ENCODE measurements around the gene HBEGF.

GRCh38 chr5:140349244-140349643 is 2.8 kb upstream of the HBEGF start:
- no peak for TF ChIP-seq POLR2A (IDR thresholded peaks at IDR 0.05)
- TF ChIP-seq, protein P1, sequence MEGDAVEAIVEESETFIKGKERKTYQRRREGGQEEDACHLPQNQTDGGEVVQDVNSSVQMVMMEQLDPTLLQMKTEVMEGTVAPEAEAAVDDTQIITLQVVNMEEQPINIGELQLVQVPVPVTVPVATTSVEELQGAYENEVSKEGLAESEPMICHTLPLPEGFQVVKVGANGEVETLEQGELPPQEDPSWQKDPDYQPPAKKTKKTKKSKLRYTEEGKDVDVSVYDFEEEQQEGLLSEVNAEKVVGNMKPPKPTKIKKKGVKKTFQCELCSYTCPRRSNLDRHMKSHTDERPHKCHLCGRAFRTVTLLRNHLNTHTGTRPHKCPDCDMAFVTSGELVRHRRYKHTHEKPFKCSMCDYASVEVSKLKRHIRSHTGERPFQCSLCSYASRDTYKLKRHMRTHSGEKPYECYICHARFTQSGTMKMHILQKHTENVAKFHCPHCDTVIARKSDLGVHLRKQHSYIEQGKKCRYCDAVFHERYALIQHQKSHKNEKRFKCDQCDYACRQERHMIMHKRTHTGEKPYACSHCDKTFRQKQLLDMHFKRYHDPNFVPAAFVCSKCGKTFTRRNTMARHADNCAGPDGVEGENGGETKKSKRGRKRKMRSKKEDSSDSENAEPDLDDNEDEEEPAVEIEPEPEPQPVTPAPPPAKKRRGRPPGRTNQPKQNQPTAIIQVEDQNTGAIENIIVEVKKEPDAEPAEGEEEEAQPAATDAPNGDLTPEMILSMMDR (IDR thresholded peaks at IDR 0.05): no peak

Measured in thyroid gland (tissue), 4 donors.